ENCODE data around the gene DSC1. TPM values are rescaled to one million over a fixed set of nuclear protein-coding genes. Genes with fewer than 3 reads are reported as not detected.

DSC1 gene
- total and polyA plus RNA-seq, 2 of the 8 experiments (the other 6 are each of a cell fraction or from before 2014, with no cell fraction given) = 0.02 TPM; not detected in 1

GRCh38 chr18:31171144-31171839 is 8.6 kb upstream of the DSC1 start (continued):
- no peak for TF ChIP-seq YY1 (IDR thresholded peaks at IDR 0.05; ENCODE audit: low read depth, low read length)
